ENCODE results near the gene HYI.
A peak's percentile ranks its signal among the peaks of the same experiment; 100 is the strongest.
"Not testable (repeated sequence)": the region's sequence is repeated elsewhere in the genome, so short reads cannot be mapped to it uniquely, and the experiment has no call there.

The HYI gene

DNA sequence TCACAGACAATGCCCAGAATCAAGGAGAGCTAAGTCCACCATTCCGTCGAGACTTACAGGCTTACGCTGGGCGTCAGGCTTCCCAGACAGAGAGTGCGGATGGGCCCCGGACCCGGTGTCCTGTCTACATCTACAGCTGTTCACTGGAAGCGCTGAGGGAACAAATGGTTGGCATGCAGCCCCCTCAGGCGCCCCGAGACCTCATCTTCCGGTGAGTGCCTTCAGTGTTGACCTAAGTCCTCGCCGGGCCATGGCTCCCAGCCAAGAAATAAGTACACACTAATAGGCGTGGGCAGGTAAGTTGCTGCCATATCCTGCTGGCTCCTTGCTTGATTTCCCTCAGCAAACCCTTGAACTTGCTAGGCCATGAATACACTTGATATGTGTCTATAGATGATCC lies 26.2 kb downstream of the HYI start:
- no peak for DNase-seq (ENCODE audit: low read depth)

DNA sequence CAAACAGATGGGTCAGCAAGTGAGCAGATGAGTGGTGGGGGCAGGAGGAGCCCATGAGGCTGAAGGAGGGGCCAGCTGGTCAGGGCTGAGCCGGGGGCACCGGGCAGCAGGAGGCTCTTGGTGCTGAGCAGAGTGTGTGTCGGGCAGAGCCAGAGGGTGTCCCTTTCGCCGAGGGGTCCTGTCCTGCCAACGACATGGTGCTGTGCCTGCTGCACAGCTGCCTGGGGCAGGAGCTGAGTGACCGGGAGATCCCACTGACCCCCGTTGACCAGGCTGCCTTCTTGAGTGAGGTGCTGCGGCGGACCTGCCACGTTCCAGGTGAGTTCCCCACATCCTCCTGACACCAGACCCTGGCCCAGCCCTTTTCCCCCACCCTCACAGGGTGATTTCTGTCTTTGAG lies 27.5 kb downstream of the HYI start:
- no peak for DNase-seq (ENCODE audit: low read depth)

DNA sequence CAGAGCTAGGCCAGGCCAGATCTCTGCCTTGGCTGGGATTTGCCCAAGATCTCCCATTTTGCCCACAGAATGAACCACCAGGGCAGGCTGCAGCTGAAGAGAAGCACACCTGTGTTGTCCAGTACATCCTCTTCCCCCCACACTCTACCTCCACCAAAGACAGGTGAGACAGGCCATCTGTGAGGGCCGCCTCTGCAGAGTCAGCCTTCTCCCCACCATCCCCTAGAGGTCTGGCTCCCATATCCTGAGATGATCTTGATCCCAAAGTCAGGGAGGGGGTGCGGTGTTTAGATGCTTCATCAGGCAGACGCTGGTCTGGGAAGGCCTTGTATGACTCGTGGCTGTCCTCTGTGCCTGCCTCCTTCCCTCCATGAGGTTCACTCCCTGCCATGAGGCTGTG lies 28.7 kb downstream of the HYI start:
- no peak for DNase-seq (ENCODE audit: low read depth)

DNA sequence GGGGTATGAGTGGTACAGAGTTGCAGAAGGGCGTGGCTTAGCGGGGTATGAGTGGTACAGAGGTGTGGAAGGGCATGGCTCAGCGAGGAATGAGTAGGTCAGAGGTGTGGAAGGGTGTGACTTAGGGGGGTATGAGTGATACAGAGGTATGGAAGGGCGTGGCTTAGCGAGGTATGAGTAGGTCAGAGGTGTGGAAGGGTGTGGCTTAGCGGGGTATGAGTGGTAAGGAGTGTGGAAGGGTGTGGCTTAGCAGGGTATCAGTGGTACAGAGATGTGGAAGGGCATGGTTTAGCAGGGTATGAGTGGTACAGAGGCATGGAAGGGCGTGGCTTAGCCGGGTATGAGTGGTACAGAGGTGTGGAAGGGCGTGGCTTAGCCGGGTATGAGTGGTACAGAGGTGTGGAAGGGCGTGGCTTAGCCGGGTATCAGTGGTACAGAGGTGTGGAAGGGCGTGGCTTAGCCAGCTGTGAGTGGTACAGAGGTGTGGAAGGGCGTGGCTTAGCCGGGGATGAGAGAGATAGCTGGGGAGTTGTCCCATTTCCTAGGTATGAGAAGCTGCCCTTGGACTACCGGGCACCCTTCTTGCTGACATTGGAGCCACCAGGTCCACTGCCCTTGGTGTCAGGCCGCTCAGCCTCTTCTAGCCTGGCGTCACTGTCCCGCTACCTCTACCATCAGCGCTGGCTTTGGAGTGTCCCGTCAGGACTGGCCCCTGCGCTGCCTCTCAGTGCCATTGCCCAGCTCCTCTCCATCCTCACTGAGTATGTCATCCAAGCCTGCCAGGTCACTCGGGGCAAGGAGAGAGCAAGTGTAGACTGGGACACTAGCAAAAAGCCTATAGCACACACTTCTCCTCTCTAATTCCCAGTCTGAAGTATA lies 29.8 kb downstream of the HYI start:
- no peak for DNase-seq (ENCODE audit: low read depth)

DNA sequence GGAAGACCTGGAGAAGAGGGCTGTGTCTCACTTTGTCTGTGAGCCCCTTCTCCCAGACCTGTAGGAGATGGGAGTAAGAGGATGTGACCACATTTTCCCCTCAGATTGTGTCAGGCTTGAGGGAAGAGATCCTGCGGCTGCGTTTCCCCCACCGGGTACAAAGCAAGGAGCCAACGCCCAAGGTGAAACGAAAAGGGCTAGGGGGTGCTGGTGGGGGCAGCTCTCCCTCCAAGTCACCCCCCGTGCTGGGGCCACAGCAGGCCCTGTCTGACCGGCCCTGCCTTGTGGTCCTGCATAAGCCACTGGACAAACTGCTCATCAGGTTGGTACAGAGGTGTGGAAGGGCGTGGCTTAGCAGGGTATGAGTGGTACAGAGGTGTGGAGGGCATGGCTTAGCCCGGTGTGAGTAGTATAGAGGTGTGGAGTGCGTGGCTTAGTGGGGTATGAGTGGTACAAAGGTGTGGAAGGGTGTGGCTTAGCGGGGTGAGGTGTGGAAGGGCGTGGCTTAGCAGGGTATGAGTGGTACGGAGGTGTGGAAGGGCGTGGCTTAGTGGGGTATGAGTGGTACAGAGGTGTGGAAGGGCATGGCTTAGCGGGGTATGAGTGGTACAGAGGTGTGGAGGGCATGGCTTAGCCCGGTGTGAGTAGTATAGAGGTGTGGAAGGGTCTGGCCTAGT lies 30.6 kb downstream of the HYI start:
- DNase-seq (ENCODE audit: low read depth) = no peak

DNA sequence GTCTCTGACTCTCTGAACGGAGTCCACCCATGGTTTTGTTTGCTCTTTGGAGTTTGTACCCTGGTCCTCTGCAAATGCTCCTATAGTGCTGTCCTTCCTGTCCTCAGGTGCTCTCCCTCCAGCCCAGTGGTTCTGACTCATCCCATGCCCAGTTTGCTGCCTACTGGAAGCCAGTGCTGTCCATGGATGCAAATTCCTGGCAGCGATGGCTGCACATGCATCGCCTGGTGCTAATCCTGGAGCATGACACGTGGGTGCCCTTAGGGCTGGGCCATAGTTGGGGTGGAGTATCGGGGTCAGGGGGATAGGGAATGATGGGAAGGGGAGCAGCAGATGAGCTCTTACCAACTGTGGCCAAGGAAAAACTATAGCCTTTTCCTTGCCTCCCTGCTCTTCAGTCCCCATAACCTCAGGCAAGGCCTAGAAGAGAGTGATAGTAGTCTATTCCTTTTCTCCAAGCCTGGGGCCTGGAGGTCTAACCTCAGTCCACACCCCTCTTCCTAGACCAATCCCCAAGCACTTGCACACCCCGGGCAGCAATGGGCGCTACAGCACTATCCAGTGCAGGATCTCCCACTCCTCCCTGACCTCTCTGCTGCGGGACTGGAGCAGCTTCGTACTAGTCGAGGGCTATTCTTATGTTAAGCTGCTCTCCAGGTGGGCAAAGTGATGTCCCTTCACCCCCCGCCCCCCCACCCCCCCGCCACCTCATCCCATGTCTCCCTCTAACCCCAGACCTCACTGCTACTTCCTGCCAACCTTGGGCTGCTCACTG lies 31.6 kb downstream of the HYI start:
- DNase-seq (ENCODE audit: low read depth) = no peak

DNA sequence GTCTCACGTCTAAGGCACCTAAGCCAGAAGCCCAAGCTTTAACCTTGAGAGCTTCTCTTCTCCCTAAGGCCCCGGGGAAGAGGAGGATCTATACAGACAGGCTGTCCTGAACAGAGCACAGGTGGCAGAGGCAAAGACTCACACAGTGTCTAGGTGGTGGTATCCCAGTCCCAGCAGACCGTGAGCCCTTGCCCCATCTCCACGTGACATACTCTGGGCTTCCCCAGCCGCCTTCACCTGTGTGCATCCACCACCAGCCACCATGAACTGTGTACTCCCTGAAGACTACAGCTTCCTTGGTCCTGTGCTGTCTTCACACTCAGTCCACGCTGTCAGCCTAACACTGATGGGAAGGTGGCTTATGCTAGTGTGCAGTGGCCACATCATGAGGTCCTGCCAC lies 32.3 kb downstream of the HYI start:
- no peak for DNase-seq (ENCODE audit: low read depth)

DNA sequence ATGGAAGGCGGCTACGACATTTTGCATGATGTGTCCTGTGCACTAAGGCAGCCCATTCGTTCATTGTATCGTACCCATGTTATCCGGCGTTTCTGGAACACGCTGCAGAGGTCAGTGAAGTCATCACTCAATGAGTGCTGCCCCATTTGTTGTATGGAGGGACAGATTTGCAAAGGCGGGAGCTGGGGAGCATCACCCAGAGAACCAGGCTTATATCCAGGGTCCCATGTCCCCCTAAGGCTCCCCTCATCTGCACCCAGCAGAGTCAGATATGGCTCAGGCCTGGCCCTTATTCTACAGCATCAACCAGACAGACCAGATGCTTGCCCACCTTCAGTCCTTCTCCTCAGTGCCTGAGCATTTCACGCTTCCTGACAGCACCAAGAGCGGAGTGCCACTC lies 32.9 kb downstream of the HYI start:
- no peak for DNase-seq (ENCODE audit: low read depth)

DNA sequence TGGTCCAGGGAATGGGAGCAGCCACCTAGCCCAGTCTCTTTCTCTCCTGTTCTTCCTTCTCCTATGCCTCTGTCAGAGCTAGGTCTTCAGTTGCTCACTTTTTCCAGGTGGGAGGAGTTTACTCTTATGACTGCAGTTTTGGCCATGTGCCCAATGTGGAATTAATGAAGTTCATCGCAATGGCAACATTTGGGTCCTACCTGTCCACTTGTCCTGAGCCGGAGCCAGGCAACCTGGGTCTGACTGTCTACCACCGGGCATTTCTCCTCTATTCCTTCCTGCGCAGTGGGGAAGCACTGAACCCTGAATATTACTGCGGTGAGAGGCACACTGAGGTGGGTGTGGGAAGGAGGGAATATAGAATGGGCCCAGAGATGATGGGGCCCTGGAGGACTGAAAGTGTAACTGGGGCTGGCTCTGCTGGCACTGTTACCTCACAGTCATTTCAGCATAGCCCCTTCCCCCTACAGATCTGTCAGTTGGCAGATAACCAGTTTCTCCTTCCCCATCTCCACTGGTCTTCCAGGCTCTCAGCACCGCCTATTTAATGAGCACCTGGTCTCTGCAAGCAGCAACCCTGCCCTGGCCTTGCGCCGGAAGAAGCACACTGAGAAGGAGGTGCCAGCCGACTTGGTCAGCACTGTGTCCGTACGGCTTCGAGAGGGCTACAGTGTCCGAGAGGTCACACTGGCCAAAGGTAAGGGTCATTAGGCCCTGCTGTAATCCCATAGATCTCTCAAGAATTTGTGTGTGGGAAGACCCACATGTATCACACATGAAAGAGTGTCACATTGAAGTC lies 33.9 kb downstream of the HYI start:
- no peak for DNase-seq (ENCODE audit: low read depth)

DNA sequence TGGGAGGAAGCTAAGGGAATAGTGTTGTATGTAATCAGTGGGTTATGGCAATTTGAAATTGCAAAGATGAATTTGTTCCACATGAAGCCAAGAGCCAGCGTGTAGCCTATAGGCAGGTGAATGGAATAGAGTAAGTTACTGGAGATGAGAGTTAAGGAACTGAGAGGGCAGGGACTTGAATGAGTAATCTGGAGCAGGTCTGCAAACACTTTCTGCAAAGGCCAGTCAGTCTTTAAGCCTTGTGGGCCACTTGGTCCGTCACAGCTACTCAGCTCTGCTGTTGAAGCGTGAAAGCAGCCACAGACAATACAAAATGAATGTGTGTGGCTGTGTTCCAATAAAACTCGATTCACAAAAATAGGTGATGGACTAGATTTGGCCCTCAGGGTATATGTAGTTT lies 34.9 kb downstream of the HYI start:
- no peak for DNase-seq (ENCODE audit: low read depth)

DNA sequence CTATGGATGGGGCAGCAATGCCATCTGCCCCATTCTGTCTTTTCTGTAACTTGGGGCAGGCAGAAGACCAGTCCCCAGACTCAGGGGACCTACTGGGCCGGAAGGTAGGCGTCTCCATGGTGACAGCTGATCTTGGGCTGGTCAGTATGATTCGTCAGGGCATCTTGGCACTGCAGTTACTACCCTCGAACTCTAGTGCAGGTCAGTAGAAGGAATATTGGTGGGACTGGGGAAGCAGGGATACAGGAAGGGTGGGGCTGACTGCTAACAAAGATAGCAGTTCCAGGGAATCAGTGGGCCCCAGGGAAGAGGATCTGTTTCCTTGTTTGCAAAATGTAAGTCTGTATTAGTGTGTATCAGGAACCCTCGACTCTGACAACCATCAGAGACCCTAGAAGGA lies 37.8 kb downstream of the HYI start:
- DNase-seq (ENCODE audit: low read depth) = no peak

DNA sequence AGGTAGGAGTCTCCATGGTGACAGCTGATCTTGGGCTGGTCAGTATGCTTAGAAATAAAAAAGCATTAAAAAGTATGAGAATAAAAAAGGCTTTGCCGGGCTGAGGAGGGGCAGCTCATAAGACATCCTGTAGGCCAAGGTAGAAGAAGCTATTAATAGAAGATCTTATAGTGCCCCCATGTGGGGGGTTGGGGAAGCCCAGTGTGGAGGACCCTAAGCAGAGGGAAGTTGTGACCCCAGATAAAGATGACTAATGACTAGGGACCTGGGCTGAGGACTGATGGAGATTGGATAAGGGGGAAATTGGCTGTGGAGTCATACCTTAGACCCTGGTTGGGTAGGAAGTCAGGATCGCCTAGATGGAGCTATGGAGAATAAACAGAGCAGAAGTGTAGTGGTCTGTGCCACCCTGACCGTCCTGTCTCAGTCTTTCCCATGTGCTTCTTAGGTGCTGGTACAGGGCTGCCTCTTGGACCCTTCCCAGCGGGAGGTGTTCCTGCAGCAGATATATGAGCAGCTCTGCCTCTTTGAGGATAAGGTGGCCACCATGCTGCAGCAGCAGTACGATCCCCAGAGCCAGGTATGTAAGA lies 39.0 kb downstream of the HYI start:
- DNase-seq (ENCODE audit: low read depth) = peak; percentile 46

DNA sequence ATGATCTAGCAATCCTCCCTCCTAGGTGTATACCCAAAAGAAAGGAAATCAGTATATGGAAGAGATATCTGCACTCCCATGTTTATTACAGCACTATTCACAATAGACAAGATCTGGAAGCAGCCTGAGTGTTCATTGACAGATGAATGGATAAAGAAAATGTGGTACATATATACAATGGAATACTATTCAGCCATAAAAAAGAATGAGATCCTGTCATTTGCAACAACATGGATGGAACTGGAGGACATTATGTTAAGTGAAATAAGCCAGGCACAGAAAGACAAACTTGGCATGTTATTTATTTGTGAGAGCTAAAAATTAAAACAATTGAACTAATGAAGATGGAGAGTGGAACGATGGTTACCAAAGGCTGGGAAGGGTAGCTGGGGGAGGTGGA lies 40.3 kb downstream of the HYI start:
- not testable (repeated sequence) for DNase-seq (ENCODE audit: low read depth)

DNA sequence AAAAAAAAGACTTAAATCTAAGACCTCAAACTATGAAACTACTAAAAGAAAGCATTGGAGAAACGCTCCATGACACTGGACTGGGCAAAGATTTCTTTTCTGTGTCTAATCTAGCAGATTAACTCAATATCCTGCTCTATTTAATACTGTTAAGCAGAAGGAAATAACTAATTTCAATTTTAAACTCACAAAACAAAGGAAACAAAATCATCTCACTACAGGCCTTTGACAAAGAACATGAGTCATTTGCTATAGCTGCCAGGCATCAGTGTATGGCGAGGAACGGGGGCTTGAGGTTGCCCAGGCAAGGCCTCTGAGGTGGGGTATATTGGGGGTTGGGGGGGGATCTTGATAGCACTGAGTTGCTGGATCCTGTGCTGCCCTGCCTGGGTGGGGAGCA lies 43.2 kb downstream of the HYI start:
- DNase-seq (ENCODE audit: low read depth) = no peak

DNA sequence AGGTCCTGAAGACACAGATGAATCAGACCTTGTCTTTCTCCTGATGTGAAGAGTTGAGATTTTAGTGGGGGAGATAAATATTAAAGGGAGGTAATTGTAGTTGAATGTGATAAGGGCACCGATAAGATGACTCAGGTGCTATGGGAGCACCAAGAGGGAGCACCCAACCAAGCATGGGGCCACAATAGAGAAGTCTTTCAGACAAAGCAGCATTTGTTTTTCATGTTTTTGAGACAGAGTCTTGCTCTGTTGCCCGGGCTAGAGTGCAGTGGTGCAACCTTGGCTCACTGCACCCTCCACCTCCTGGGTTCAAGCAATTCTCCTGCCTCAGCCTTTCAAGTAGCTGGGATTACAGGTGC lies 47.9 kb downstream of the HYI start:
- no peak for DNase-seq (ENCODE audit: low read depth)

DNA sequence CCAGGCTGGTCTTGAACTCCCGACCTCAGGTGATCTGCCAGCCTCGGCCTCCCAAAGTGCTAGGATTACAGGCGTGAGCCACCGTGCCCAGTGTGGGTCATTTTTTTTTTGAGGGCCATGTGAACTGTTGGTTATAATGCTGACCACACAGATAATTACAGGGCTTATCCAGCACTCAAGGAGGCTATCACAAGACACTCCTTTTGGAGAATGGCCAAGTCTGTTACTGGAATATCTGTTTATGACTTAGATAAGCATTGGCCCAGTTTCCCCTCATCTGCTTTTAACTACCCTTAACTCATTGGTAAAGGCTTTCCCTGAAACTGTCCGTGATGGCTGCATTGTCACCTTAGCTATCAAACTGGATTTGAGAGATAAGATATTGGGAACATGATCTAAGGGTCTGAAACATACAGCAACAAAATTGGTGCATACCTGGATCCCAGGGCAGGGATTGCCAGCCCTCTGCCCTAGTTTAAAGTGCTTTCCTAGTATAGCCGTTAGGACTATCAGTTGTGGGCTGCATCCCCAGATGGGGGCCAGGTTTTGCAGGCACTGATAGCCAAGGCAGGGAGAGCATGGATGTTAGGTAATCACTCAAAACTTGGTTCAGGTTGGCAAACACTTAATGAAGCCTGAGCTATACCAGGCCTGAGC lies 48.4 kb downstream of the HYI start:
- DNase-seq (ENCODE audit: low read depth) = no peak

DNA sequence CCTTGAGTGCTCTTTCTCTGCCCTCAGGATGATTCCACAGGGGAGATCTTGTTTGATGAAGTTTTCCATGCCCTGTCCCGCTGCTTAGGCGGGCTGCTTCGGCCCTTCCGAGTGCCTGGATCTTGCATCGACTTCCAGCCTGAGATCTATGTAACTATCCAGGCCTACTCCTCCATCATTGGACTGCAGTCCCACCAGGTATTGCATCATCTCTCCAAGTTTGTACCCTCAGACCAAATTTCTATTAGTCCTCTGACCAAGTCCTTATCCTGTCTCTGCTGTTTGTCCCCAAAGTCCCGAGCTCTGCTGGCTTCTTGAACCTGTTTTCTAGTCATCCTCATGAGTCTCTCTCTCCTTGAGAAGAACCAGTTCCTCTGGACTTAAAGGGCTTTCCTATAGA lies 49.4 kb downstream of the HYI start:
- no peak for DNase-seq (ENCODE audit: low read depth)

DNA sequence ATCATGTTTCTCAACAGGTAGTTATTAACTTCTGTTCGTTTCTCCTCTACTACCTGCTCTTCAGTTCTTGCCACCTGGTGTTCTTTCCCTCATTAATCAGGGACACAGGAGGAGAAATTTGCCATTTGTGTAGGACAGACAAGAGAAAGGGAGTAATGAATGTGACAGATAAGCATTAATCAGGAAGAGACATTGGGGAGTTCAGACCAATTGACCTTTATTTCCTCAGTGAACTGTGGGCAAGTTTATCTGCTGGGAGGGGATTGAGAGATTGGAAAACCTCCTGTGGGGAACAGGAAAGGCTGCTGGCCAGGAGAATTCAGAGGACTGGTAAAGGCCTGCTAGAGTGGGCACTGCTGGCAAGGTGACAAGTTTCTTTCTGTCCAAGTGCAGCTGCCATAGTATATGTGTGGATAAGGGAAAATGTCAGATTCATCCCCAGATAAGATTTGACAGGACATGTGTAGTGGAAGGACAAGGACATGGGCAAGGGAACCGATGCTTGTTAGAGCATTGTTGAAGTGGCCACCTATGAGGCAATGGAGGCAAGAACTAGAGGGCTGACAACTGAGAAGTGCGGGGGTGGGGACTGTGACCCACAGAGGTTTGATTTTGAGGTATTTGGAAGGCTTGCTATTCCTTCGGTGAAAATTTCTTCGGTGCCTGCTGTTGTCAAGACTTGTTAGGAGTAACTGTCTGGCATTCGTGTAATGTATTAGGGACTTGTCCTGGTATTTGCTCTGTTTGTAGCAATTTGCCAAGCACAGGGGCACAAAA lies 51.5 kb downstream of the HYI start:
- DNase-seq (ENCODE audit: low read depth) = no peak

Data from stimulated activated CD8-positive, alpha-beta memory T cell treated with anti-CD3 and anti-CD28 coated beads, Interleukin-15, amount 100 ng/mL, for 1 hour (primary cell).